ENCODE measurements around the gene GPHN. TPM values are rescaled to one million over a fixed set of nuclear protein-coding genes. Genes with fewer than 3 reads are reported as not detected.

The GPHN gene
- total and polyA plus RNA-seq, 4 donors, result 9.1 to 57.6 (median 33.9) TPM

GRCh38 chr14:66758031-66758613 lies 250.2 kb downstream of the GPHN start:
- no peaks in the 10 kb centered on the region for H3K4me1 ChIP-seq (ENCODE audit: control insufficient read depth in 5 of 5, insufficient read depth in 5 of 5, low read length in 5 of 5)
- 87 to 90% methylated on average over 6 of the region's 6 CpGs for WGBS, 2 donors
- no peaks in the 10 kb centered on the region for H3K36me3 ChIP-seq (ENCODE audit: control insufficient read depth in 4 of 4, insufficient read depth in 4 of 4, low read length in 4 of 4)
- no peaks in the 10 kb centered on the region for H3K27me3 ChIP-seq (ENCODE audit: control insufficient read depth in 3 of 3, insufficient read depth in 3 of 3, low read length in 2 of 3)
- no peak for TF ChIP-seq CTCF (IDR thresholded peaks at IDR 0.05; ENCODE audit: control extremely low read depth, extremely low read depth)
- H3K4me3 ChIP-seq, result no peak overlapping the region
- ATAC-seq (ENCODE audit: insufficient read depth, low FRiP score) (no peak), DNase-seq (no peak)
- H3K27ac ChIP-seq (ENCODE audit: low read depth in 1 of 2, low read length in 1 of 2), result no peak overlapping the region
- H3K9ac ChIP-seq (ENCODE audit: insufficient read depth in 1 of 2, low read length in 2 of 2), result no peak overlapping the region
- no peaks in the 10 kb centered on the region for H3K9me3 ChIP-seq (ENCODE audit: control insufficient read depth in 4 of 4, insufficient read depth in 3 of 4, low read length in 3 of 4)

DNA sequence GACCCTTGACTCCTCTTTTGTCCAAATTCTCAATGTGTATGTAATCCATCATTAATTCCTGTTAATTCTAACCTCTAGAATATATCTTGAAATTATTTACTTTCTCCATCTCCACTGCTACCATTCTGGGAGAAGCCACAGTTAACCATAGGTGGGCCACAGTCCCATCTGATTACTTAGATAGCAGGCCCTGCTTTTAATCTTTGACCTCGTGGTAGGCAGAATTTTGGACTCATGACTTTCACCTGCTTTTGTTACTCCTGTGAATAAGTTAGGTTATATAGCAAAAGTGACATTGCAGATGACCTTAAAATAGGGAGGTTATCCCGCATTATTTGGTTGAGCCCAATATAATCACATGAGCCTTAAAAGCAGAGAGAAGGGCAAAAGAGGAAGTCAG lies 264.2 kb downstream of the GPHN start:
- 85 to 91% methylated on average over 2 of the region's 2 CpGs for WGBS, 2 donors

GRCh38 chr14:66782853-66783252 lies 274.9 kb downstream of the GPHN start:
- no peak for TF ChIP-seq CTCF (IDR thresholded peaks at IDR 0.05; ENCODE audit: control extremely low read depth, extremely low read depth)
- DNase-seq (no peak), ATAC-seq (ENCODE audit: insufficient read depth, low FRiP score) (no peak)
- no peak overlapping the region for H3K9ac ChIP-seq (ENCODE audit: insufficient read depth in 1 of 2, low read length in 2 of 2)
- WGBS, 2 donors, result 97 to 100% methylated on average over 1 of the region's 1 CpG
- no peaks in the 10 kb centered on the region for H3K36me3 ChIP-seq (ENCODE audit: control insufficient read depth in 4 of 4, insufficient read depth in 4 of 4, low read length in 4 of 4)
- no peaks in the 10 kb centered on the region for H3K27me3 ChIP-seq (ENCODE audit: control insufficient read depth in 3 of 3, insufficient read depth in 3 of 3, low read length in 2 of 3)
- H3K9me3 ChIP-seq (ENCODE audit: control insufficient read depth in 4 of 4, insufficient read depth in 3 of 4, low read length in 3 of 4), result peaks cover 0 to 4% (median 0%) of the 10 kb centered on the region in 4 donors
- no peaks in the 10 kb centered on the region for H3K4me1 ChIP-seq (ENCODE audit: control insufficient read depth in 5 of 5, insufficient read depth in 5 of 5, low read length in 5 of 5)
- no peak overlapping the region for H3K27ac ChIP-seq (ENCODE audit: low read depth in 1 of 2, low read length in 1 of 2)
- H3K4me3 ChIP-seq, result no peak overlapping the region

More for the DNA sequence above, 264.2 kb downstream of the GPHN start:
- Histone ChIP-seq H3K36me3 (ENCODE audit: control insufficient read depth in 4 of 4, insufficient read depth in 4 of 4, low read length in 4 of 4) (no peaks in the 10 kb centered on the region), H3K27ac (ENCODE audit: low read depth in 1 of 2, low read length in 1 of 2) (no peak overlapping the region), H3K4me3 (no peak overlapping the region), H3K9ac (ENCODE audit: insufficient read depth in 1 of 2, low read length in 2 of 2) (no peak overlapping the region), H3K4me1 (ENCODE audit: control insufficient read depth in 5 of 5, insufficient read depth in 5 of 5, low read length in 5 of 5) (no peaks in the 10 kb centered on the region), H3K27me3 (ENCODE audit: control insufficient read depth in 3 of 3, insufficient read depth in 3 of 3, low read length in 2 of 3) (no peaks in the 10 kb centered on the region), H3K9me3 (ENCODE audit: control insufficient read depth in 4 of 4, insufficient read depth in 3 of 4, low read length in 3 of 4) (no peaks in the 10 kb centered on the region)
- no peak for DNase-seq
- TF ChIP-seq CTCF (IDR thresholded peaks at IDR 0.05; ENCODE audit: control extremely low read depth, extremely low read depth), result no peak
- ATAC-seq (ENCODE audit: insufficient read depth, low FRiP score), result no peak

GRCh38 chr14:66790101-66790500 lies 282.2 kb downstream of the GPHN start:
- 98 to 100% methylated on average over 1 of the region's 1 CpG for WGBS, 2 donors
- no peak for ATAC-seq (ENCODE audit: insufficient read depth, low FRiP score)
- Histone ChIP-seq H3K9ac (ENCODE audit: insufficient read depth in 1 of 2, low read length in 2 of 2) (no peak overlapping the region), H3K36me3 (ENCODE audit: control insufficient read depth in 4 of 4, insufficient read depth in 4 of 4, low read length in 4 of 4) (no peaks in the 10 kb centered on the region), H3K9me3 (ENCODE audit: control insufficient read depth in 4 of 4, insufficient read depth in 3 of 4, low read length in 3 of 4) (peaks cover 0 to 3% (median under 1%) of the 10 kb centered on the region in 4 donors), H3K27ac (ENCODE audit: low read depth in 1 of 2, low read length in 1 of 2) (no peak overlapping the region), H3K4me3 (no peak overlapping the region), H3K27me3 (ENCODE audit: control insufficient read depth in 3 of 3, insufficient read depth in 3 of 3, low read length in 2 of 3) (no peaks in the 10 kb centered on the region), H3K4me1 (ENCODE audit: control insufficient read depth in 5 of 5, insufficient read depth in 5 of 5, low read length in 5 of 5) (no peaks in the 10 kb centered on the region)
- no peak for DNase-seq
- no peak for TF ChIP-seq CTCF (IDR thresholded peaks at IDR 0.05; ENCODE audit: control extremely low read depth, extremely low read depth)

Data from lung (tissue), 12 donors.